Measurements from ENCODE around the gene ADGRD1.

ADGRD1 gene

GRCh38 chr12:131003716-131004045 lies 50.0 kb downstream of the ADGRD1 start:
- H3K4me1 ChIP-seq (ENCODE audit: control insufficient read depth, low read depth, low read length), result no peaks in the 10 kb centered on the region
- peaks cover 3% of the 10 kb centered on the region for H3K27me3 ChIP-seq (ENCODE audit: control insufficient read depth, insufficient read depth, low read length)
- no peak overlapping the region for H3K27ac ChIP-seq (ENCODE audit: low read length)
- no peak overlapping the region for H3K9ac ChIP-seq (ENCODE audit: low read length)
- H3K9me3 ChIP-seq (ENCODE audit: control insufficient read depth, low read depth, low read length), result no peaks in the 10 kb centered on the region
- H3K4me3 ChIP-seq (ENCODE audit: low read length), result no peak overlapping the region
- H3K36me3 ChIP-seq (ENCODE audit: control insufficient read depth, low read depth, low read length), result no peaks in the 10 kb centered on the region

GRCh38 chr12:131004166-131004565 lies 50.5 kb downstream of the ADGRD1 start:
- Histone ChIP-seq H3K4me3 (ENCODE audit: low read length) (no peak overlapping the region), H3K36me3 (ENCODE audit: control insufficient read depth, low read depth, low read length) (no peaks in the 10 kb centered on the region), H3K4me1 (ENCODE audit: control insufficient read depth, low read depth, low read length) (no peaks in the 10 kb centered on the region), H3K27me3 (ENCODE audit: control insufficient read depth, insufficient read depth, low read length) (peaks cover 3% of the 10 kb centered on the region), H3K27ac (ENCODE audit: low read length) (no peak overlapping the region), H3K9ac (ENCODE audit: low read length) (no peak overlapping the region), H3K9me3 (ENCODE audit: control insufficient read depth, low read depth, low read length) (no peaks in the 10 kb centered on the region)

DNA sequence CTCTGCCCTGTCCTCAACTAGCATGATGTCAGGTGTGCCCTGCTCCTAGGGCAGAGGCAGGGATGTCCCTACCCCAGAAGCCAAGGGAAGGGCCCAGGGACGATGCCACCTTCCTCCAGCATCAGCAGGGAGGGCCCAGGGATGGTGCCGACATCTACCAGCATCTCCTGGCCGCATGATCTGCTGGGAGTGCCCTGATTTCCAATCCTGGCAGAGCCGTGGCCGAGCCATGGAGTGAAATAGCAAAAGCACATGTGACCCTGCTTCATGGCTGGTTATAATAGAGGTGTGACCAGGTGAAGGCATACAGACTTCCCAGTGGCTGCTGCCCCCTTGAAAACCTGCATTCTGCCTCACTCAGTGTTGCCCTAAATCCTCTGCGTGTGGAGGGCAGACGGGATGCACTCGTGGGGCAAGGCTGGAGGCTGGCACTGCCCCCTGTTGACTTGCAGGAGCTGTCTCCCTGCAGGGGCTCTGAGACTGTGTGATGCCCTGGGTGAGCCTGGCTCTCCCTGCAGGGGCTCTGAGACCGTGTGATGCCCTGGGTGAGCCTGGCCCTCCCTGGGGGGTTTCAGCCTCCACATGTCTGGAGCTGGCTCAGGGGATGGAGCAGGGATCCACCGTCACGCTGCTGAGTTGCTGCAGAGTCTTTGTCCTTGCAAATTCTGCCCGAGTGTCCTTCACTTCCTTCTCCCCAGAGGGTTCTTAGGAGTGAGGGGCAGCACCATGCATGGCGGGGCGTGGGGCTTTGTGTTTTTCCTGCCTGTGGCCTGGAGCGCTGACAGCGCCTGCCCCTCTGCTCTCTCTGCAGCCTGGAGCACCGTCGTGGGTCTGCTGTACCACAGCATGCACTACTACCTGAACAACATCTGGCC lies 51.7 kb downstream of the ADGRD1 start:
- no peak overlapping the region for H3K9ac ChIP-seq (ENCODE audit: low read length)
- peaks cover 3% of the 10 kb centered on the region for H3K27me3 ChIP-seq (ENCODE audit: control insufficient read depth, insufficient read depth, low read length)
- H3K4me1 ChIP-seq (ENCODE audit: control insufficient read depth, low read depth, low read length), result no peaks in the 10 kb centered on the region
- H3K36me3 ChIP-seq (ENCODE audit: control insufficient read depth, low read depth, low read length), result no peaks in the 10 kb centered on the region
- no peaks in the 10 kb centered on the region for H3K9me3 ChIP-seq (ENCODE audit: control insufficient read depth, low read depth, low read length)
- H3K4me3 ChIP-seq (ENCODE audit: low read length), result no peak overlapping the region
- no peak overlapping the region for H3K27ac ChIP-seq (ENCODE audit: low read length)

GRCh38 chr12:131006036-131006735 lies 52.5 kb downstream of the ADGRD1 start:
- no peaks in the 10 kb centered on the region for H3K9me3 ChIP-seq (ENCODE audit: control insufficient read depth, low read depth, low read length)
- no peak overlapping the region for H3K9ac ChIP-seq (ENCODE audit: low read length)
- H3K36me3 ChIP-seq (ENCODE audit: control insufficient read depth, low read depth, low read length), result no peaks in the 10 kb centered on the region
- no peak overlapping the region for H3K27ac ChIP-seq (ENCODE audit: low read length)
- peaks cover 3% of the 10 kb centered on the region for H3K27me3 ChIP-seq (ENCODE audit: control insufficient read depth, insufficient read depth, low read length)
- H3K4me1 ChIP-seq (ENCODE audit: control insufficient read depth, low read depth, low read length), result no peaks in the 10 kb centered on the region
- H3K4me3 ChIP-seq (ENCODE audit: low read length), result no peak overlapping the region

DNA sequence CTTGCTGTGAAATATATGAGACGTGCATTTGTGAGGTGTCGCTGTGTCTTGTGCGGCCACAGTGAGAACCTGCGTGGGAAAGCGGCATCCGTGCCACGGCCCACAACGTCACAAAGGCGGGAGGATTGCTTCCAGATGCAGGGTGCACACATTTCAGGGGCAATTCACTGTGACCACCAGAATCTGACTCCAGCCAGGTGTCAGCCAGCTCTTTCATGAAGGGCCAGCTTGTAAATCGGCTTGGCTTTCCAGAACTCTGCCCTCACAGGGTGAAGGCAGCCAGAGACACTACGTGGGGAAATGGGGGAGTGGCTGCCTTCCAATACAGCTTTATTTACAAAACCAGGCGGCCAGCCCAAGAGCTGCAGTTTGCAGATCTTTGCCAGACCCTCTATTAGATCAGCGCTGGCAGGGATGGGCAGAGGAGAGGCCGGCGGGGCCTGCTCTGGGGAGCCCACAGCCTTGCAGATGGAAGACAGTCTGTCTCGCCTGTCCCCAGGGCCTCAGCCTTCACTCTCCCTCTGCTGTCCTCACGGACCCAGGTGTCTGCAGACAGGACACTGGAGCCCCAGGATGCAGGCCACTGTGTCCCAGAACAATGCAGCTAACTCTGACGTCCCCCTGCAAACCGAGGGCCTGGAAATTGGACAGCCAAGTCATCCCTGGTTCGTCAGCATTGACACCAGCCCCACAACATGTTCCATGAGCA lies 53.5 kb downstream of the ADGRD1 start:
- Histone ChIP-seq H3K36me3 (ENCODE audit: control insufficient read depth, low read depth, low read length) (no peaks in the 10 kb centered on the region), H3K27me3 (ENCODE audit: control insufficient read depth, insufficient read depth, low read length) (peaks cover 3% of the 10 kb centered on the region), H3K4me1 (ENCODE audit: control insufficient read depth, low read depth, low read length) (no peaks in the 10 kb centered on the region), H3K9ac (ENCODE audit: low read length) (no peak overlapping the region), H3K9me3 (ENCODE audit: control insufficient read depth, low read depth, low read length) (no peaks in the 10 kb centered on the region), H3K4me3 (ENCODE audit: low read length) (no peak overlapping the region), H3K27ac (ENCODE audit: low read length) (no peak overlapping the region)

DNA sequence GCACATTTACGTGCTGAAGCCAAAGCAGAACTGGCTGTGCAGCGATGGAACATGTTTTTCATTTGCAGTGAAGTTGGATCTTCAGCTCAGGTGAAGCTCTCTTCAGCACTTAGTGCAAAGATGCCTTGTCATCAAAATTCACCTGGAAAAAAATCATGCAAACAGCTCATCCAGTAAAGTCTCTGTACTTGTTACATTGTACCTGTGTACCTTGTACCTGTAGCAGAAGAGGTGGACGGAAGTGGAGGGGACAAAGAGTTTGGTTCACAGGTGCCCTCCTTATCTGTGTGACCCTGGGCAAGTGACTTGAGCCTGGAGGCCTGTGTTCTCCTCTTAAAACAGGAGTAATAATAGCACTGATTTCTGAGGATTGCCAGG lies 54.0 kb downstream of the ADGRD1 start:
- Histone ChIP-seq H3K36me3 (ENCODE audit: control insufficient read depth, low read depth, low read length) (no peaks in the 10 kb centered on the region), H3K27ac (ENCODE audit: low read length) (no peak overlapping the region), H3K27me3 (ENCODE audit: control insufficient read depth, insufficient read depth, low read length) (peaks cover 3% of the 10 kb centered on the region), H3K9ac (ENCODE audit: low read length) (no peak overlapping the region), H3K9me3 (ENCODE audit: control insufficient read depth, low read depth, low read length) (no peaks in the 10 kb centered on the region), H3K4me3 (ENCODE audit: low read length) (no peak overlapping the region), H3K4me1 (ENCODE audit: control insufficient read depth, low read depth, low read length) (no peaks in the 10 kb centered on the region)

DNA sequence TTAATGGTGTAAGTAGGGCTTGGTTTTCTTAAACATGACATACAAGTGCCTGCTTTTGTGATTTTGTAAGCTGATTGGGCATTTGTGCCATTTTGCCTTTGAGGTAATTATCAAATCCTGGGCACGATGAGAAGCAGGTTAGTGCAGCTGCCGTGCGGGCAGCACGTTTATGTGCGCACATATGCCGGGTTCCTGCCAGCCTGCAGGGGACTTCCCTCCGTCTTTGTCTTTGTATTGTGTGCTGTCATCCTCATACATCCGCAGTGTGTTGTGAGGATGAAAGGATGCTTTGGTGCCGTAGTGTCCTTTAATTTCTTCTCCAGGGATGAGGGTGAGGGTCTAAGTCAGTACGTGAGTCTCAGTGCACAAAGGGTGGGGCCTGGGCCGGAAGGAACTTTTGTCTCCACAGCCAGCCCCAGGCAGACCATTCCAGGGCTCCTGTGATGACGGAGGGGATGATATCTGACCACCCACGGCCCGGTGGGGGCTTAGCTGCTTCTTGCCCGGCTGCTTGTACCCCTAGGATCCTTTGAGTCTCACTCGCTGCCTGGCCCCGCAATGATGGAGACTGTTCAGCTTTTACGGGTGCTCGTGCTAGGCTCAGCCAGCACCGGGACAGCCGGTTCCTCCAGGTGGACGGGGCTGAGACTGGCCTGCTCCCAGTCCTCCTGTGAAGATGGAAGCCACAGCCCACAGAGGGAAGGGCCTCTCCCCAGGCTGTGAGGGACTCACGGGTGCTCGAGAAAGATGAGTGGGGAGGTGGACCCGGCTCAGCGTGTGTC lies 54.6 kb downstream of the ADGRD1 start:
- Histone ChIP-seq H3K4me3 (ENCODE audit: low read length) (no peak overlapping the region), H3K9me3 (ENCODE audit: control insufficient read depth, low read depth, low read length) (no peaks in the 10 kb centered on the region), H3K4me1 (ENCODE audit: control insufficient read depth, low read depth, low read length) (no peaks in the 10 kb centered on the region), H3K27me3 (ENCODE audit: control insufficient read depth, insufficient read depth, low read length) (peaks cover 3% of the 10 kb centered on the region), H3K9ac (ENCODE audit: low read length) (no peak overlapping the region), H3K27ac (ENCODE audit: low read length) (no peak overlapping the region), H3K36me3 (ENCODE audit: control insufficient read depth, low read depth, low read length) (no peaks in the 10 kb centered on the region)

DNA sequence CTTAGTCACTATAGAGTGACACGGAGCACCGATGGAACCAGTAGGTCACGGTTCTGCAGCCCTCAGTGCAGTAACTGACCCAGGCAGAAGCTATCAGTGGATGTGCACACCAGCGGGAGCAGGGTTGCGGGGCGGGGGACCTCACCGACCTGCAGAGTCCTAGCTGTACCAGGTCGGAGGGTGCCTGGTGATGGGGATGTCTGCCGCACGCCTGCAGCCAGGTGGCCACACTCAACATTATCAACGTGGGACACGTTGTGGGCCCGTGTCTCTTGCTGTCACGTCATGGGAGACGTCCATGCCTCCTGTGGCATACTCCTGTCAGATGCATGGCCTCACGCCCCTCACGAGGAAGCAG lies 55.2 kb downstream of the ADGRD1 start:
- H3K4me3 ChIP-seq (ENCODE audit: low read length), result no peak overlapping the region
- no peak overlapping the region for H3K9ac ChIP-seq (ENCODE audit: low read length)
- H3K9me3 ChIP-seq (ENCODE audit: control insufficient read depth, low read depth, low read length), result no peaks in the 10 kb centered on the region
- no peak overlapping the region for H3K27ac ChIP-seq (ENCODE audit: low read length)
- H3K4me1 ChIP-seq (ENCODE audit: control insufficient read depth, low read depth, low read length), result no peaks in the 10 kb centered on the region
- H3K27me3 ChIP-seq (ENCODE audit: control insufficient read depth, insufficient read depth, low read length), result peaks cover 3% of the 10 kb centered on the region
- no peaks in the 10 kb centered on the region for H3K36me3 ChIP-seq (ENCODE audit: control insufficient read depth, low read depth, low read length)

GRCh38 chr12:131009595-131010395 lies 56.1 kb downstream of the ADGRD1 start:
- H3K4me3 ChIP-seq (ENCODE audit: low read length), result no peak overlapping the region

GRCh38 chr12:131010396-131011131 lies 56.9 kb downstream of the ADGRD1 start:
- Histone ChIP-seq H3K4me1 (ENCODE audit: control insufficient read depth, low read depth, low read length) (no peaks in the 10 kb centered on the region), H3K27ac (ENCODE audit: low read length) (no peak overlapping the region), H3K4me3 (ENCODE audit: low read length) (no peak overlapping the region), H3K27me3 (ENCODE audit: control insufficient read depth, insufficient read depth, low read length) (peaks cover 3% of the 10 kb centered on the region), H3K9ac (ENCODE audit: low read length) (no peak overlapping the region), H3K36me3 (ENCODE audit: control insufficient read depth, low read depth, low read length) (no peaks in the 10 kb centered on the region), H3K9me3 (ENCODE audit: control insufficient read depth, low read depth, low read length) (no peaks in the 10 kb centered on the region)

More at GRCh38 chr12:131009595-131010395, 56.1 kb downstream of the ADGRD1 start:
- no peaks in the 10 kb centered on the region for H3K4me1 ChIP-seq (ENCODE audit: control insufficient read depth, low read depth, low read length)
- H3K27me3 ChIP-seq (ENCODE audit: control insufficient read depth, insufficient read depth, low read length), result peaks cover 3% of the 10 kb centered on the region
- no peak overlapping the region for H3K9ac ChIP-seq (ENCODE audit: low read length)
- H3K36me3 ChIP-seq (ENCODE audit: control insufficient read depth, low read depth, low read length), result no peaks in the 10 kb centered on the region
- H3K27ac ChIP-seq (ENCODE audit: low read length), result no peak overlapping the region
- no peaks in the 10 kb centered on the region for H3K9me3 ChIP-seq (ENCODE audit: control insufficient read depth, low read depth, low read length)
